Measurements from ENCODE around the gene TM7SF2.

DNA sequence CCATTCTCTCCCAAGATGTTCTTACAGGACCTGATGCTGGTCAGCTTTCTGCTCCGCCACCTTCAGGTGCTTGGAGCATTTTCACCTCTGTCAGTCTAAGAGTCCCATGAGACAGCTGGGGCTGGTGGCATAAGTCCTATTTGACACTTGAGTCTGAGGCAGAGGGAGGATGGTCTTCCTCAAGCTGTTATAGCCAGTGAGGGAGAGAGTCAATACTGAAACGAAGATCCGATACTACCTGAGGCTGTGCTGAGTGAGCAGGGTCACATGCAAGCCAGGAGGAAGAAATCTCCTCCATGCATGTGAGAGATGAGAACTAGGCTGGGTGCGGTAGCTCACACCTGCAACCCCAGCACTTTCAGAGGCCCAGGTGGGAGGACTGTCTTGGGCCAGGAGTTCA, 22.1 kb upstream of the TM7SF2 start:
- TF ChIP-seq, protein P1, sequence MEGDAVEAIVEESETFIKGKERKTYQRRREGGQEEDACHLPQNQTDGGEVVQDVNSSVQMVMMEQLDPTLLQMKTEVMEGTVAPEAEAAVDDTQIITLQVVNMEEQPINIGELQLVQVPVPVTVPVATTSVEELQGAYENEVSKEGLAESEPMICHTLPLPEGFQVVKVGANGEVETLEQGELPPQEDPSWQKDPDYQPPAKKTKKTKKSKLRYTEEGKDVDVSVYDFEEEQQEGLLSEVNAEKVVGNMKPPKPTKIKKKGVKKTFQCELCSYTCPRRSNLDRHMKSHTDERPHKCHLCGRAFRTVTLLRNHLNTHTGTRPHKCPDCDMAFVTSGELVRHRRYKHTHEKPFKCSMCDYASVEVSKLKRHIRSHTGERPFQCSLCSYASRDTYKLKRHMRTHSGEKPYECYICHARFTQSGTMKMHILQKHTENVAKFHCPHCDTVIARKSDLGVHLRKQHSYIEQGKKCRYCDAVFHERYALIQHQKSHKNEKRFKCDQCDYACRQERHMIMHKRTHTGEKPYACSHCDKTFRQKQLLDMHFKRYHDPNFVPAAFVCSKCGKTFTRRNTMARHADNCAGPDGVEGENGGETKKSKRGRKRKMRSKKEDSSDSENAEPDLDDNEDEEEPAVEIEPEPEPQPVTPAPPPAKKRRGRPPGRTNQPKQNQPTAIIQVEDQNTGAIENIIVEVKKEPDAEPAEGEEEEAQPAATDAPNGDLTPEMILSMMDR (IDR thresholded peaks at IDR 0.05) = no peak
- TF ChIP-seq POLR2A (IDR thresholded peaks at IDR 0.05) (no peak), EP300 (IDR thresholded peaks at IDR 0.05) (no peak), POLR2AphosphoS5 (IDR thresholded peaks at IDR 0.05) (no peak)
